ENCODE measurements around the gene P3H2. TPM values are rescaled to one million over a fixed set of nuclear protein-coding genes. Genes with fewer than 3 reads are reported as not detected.

Gene P3H2
- polyA plus RNA-seq, 4 donors: 38.7 to 106 (median 96.4) TPM

GRCh38 chr3:190127195-190127594 lies 6.5 kb upstream of the P3H2 start:
- no peak for DNase-seq (ENCODE audit: low read depth in 4 of 4, low spot score in 3 of 4)

GRCh38 chr3:190125436-190126068 lies 4.9 kb upstream of the P3H2 start:
- no peak for DNase-seq (ENCODE audit: low read depth in 4 of 4, low spot score in 3 of 4)

- DNase-seq (ENCODE audit: low read depth in 4 of 4, low spot score in 3 of 4): no peak
Observed at GRCh38 chr3:190124067-190124466, 3.4 kb upstream of the P3H2 start.

- no peak for DNase-seq (ENCODE audit: low read depth in 4 of 4, low spot score in 3 of 4)
Observed at GRCh38 chr3:190122198-190122771, 1.6 kb upstream of the P3H2 start.

GRCh38 chr3:190121383-190121782 lies 686 bp upstream of the P3H2 start:
- DNase-seq (ENCODE audit: low read depth in 4 of 4, low spot score in 3 of 4): no peak

DNA sequence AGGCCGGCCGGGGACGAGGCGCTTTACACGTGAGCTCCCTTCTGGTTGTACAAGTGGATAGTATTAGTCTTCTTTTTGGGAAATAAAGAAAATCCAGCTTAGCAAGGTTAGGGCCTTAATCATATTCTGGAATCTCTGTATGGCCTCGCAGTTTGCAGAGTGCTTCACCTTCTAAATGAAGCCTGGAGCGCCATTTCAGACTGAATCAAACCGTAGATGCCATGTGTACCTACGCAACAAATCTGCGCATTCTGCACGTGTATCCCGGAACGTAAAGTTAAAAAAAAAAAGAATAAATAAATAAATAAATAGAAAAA lies 322 bp upstream of the P3H2 start:
- no peak for DNase-seq (ENCODE audit: low read depth in 4 of 4, low spot score in 3 of 4)

- no peak for DNase-seq (ENCODE audit: low read depth in 4 of 4, low spot score in 3 of 4)
Observed at GRCh38 chr3:190119461-190120268, 1.0 kb downstream of the P3H2 start.

DNA sequence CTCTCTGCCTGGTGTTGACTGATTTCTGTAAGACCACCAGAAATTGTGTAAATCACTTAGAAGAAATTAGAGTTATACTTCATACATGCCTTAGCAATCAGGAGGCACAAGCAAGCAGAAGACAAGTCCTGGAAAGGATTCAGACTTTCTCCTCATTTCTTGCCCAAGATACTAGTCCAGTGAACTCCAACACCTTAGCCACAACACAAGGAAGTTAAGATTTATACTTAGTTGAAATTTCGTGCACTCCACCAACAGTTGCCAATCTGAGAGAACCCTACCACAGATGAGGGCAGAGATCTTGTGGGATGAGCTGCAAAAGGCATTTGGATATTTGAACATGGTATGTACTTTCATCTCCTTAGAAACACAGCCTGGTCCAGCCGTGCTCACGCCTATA lies 2.3 kb downstream of the P3H2 start:
- DNase-seq (ENCODE audit: low read depth in 4 of 4, low spot score in 3 of 4): no peak

DNA sequence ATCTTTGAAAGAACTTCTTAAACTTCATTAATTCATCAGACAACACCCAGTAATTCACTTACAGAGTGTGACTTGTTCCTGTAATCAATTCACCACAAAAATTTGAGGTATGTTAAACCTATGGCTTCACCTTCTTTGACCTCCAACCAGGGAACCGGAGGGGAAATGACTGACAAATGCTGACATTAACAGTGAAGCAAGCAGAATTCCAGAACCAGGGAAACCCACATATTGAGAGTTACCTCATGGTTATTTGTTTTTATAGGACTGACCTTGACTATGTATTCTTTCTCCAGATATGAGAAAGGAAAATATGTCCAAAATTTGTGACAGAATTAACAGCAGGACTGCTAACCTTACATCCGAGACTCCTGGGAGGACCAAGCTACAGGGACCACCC lies 2.7 kb downstream of the P3H2 start:
- DNase-seq (ENCODE audit: low read depth in 4 of 4, low spot score in 3 of 4): no peak

DNA sequence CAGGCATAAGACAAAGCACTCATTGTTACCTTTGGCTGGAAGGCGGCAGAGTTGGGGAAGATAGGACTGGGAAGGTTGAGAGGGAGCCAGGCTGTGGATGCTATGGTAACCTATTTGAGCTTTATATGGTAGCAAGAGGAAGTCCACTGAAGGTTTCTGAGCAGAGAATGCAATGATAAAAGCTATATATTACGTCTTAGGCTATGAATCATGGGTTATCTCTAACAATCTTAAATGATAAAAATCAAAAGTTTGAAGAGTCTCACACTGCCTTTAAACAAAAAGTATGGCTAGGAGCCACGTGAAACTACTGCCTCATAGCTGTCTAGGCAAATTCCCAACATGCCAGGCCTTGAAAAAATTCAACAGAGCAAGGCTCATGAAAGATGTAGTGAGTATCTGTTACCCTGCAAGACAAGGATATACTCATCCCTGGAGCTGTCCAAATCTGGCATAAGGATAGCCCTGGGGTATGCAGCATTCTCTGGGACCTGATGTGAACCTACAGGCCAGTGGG lies 4.1 kb downstream of the P3H2 start:
- no peak for DNase-seq (ENCODE audit: low read depth in 4 of 4, low spot score in 3 of 4)

DNA sequence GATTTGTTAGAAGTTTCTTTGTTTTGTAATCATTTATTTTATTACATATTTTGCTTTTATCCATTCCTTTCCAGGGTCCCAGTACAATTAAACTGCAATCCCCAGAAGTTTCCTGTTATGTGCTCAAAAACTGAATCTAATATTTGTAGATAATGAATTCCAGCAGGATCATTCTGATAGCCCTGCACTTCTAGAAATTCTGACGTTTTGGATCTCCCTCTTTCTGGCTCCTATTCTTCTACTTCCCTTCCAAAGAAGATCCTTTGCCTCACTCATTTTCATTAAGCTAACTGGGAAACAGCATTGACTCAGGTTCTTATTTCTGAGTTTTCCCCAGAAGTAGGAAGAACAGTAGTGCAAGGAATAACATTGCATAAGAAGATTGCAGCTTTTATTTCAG lies 9.9 kb downstream of the P3H2 start:
- no peak for DNase-seq (ENCODE audit: low read depth in 4 of 4, low spot score in 3 of 4)

DNA sequence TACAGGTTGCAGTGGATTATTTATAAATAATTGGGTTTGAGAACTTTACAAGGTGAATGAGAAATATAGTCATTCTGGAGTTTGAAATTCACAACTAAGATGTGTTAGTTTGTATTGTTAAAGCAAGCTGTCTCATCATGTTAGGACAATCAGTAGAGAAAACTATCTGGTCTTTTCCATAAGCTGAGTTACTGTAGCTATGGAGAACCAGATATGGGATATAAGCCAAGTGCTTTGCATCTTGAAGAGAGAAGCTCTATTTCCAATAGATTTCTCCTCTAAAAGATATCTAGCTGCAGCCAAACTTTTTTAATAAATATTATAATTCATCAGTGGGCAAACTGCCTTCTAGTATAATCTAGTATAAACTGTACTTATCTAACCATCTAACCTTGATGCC lies 11.3 kb downstream of the P3H2 start:
- no peak for DNase-seq (ENCODE audit: low read depth in 4 of 4, low spot score in 3 of 4)

DNA sequence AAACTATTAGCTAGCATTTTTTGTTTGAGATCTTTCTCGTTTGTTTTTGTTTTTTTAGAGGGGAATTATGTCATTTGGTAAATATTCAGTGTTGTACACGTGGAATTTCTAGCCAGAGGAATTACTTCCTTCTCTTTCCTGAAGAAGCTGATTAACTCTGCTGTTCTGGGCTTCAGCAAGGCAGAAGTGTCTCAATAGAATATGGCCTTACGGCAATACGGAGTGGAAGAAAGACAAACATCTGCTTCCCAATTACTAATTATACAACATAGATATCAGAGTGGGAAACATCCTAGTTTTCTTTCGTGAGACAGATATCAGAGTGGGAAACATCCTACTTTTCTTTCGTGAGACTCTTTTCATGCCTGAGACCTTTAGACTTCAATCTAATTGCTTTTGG lies 11.9 kb downstream of the P3H2 start:
- DNase-seq (ENCODE audit: low read depth in 4 of 4, low spot score in 3 of 4): no peak

DNA sequence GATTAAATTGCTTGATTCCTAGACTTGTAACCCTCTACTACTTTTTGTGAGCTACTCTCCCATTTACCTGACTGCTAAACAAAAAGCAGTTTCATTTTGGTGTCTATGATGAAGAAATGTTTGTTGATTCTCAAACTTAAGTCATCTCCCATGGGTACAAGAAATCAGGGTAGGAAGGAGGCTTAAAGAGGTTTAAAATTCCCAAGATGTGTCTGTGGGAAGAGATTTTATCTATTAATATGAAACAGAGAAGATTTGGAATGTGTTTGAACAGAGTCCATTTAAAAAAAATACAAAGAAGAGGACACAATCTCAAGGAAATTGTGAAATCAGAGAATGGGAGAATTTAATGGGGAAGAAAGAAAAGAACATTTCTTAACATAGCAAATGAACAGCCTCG lies 14.8 kb downstream of the P3H2 start:
- no peak for DNase-seq (ENCODE audit: low read depth in 4 of 4, low spot score in 3 of 4)

GRCh38 chr3:190101320-190102011 lies 19.2 kb downstream of the P3H2 start:
- DNase-seq (ENCODE audit: low read depth in 4 of 4, low spot score in 3 of 4): no peak

DNA sequence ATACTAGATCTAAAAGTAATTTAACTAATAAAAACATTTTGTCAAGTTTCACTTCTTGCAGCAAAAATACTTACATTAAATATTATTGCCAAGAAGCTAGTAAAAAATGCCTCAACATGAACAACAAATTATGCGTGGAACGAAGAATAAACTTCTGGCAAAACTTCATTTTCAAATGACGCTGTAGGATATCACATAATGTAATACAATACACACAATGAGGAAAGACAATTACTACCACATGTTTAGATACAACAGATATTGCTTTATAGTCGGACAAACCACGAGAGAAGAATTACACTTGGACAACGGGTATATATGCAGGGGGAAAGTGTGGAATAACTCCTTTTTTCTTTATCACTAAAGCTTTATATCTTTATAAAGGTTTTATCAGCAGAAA lies 21.6 kb downstream of the P3H2 start:
- DNase-seq (ENCODE audit: low read depth in 4 of 4, low spot score in 3 of 4): no peak

- DNase-seq (ENCODE audit: low read depth in 4 of 4, low spot score in 3 of 4): no peak
Observed at GRCh38 chr3:190097617-190098016, 23.1 kb downstream of the P3H2 start.

DNA sequence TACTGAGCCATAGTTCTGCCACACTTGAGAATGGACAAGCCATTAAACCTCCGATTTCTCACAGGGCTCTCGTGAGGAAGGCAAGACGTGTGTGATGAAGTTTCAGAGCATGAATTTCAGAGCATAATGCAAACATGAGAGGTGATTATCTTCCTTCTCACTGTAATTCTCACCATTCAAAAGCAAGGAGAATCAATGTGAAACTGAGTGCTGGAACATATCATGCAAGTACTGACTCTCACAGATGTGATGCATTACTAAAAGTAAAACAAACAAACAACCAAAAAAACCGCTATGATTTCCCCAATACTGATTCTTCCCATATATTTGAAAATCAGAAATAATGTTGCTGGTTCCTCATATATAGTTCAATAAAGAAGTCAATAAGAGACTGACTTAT lies 23.7 kb downstream of the P3H2 start:
- DNase-seq (ENCODE audit: low read depth in 4 of 4, low spot score in 3 of 4): no peak

- no peak for DNase-seq (ENCODE audit: low read depth in 4 of 4, low spot score in 3 of 4)
Observed at GRCh38 chr3:190096345-190096744, 24.4 kb downstream of the P3H2 start.

DNA sequence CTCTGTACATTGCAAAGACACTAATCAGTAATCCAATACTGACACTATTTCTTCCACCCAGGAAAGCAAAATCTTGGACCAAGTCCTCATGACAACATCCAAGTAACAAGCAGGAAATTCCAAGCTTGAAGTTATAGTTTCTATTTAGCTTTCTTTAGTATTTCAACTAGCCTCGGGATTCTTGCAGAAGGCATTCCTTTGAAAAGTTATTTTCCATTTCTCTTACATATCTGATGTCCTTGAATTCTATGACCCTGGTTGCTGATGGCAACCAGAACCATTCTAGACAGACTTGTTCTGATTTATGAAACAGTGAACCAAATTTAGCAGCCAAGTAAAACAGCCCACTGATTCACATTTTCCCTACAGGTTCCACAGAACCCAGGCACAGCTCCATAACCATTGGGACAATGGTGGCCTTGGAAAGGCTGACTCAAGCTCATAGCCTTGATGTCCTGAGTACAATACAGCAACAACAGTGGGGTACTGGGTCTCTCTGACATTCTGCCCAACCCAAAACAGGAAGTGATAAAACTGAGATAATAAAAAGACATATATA lies 26.5 kb downstream of the P3H2 start:
- no peak for DNase-seq (ENCODE audit: low read depth in 4 of 4, low spot score in 3 of 4)

DNA sequence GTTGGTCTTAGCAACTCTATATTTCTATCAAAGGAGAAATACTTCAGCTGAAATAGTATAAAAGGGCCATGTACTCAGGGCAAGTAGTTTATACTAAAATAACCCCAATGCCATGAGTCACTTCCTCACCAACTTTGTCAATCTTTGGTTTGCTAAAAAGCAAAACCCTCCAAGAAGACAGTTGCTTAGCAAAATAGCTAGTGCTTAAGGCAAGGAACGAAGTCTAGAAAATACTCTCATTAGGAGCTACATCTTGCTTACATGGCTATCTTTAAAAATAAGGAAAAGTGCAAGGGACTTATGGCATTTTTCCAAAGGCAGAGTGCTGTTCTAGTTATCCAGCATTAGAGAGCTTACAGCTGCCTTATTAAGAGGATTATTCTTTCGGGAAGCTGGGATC lies 28.4 kb downstream of the P3H2 start:
- no peak for DNase-seq (ENCODE audit: low read depth in 4 of 4, low spot score in 3 of 4)

Data from left renal pelvis (tissue), 4 donors.